ENCODE data around the gene TTC8. TPM values are rescaled to one million over a fixed set of nuclear protein-coding genes. Genes with fewer than 3 reads are reported as not detected.

TTC8 gene
- total RNA-seq, 1 experiment from 2014 or later = 23.9 TPM

DNA sequence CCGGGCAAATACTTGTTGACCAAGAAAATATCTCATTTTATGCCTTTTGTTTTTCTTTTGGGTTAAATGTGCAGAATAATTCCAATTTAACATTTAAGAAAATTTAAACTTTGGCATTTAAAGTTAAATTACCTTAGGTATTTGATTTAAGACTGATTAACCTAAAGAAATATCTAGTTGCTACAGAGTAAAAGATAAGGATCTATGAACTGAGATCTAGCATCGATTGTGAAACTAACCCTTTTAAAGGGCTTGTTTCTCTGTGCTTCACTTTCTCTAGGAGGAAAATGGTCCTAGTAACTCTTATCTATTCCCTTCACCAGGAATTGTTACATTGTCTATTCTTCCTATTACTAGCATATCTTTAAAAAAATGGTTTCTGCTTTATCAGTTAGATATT, 2.6 kb upstream of the TTC8 start:
- DNase-seq (ENCODE audit: unreplicated experiment) = no peak
- intact Hi-C loops (cut with micrococcal nuclease) = no loop called here
- peaks cover 8% of the 10 kb centered on the region for H3K4me1 Mint-ChIP-seq (ENCODE audit: insufficient read depth, unreplicated experiment)
- no peak overlapping the region for H3K27ac Mint-ChIP-seq (ENCODE audit: low read depth, unreplicated experiment)
- H3K27me3 Mint-ChIP-seq (ENCODE audit: insufficient read depth, unreplicated experiment) = no peaks in the 10 kb centered on the region
- TF ChIP-seq, protein P1, sequence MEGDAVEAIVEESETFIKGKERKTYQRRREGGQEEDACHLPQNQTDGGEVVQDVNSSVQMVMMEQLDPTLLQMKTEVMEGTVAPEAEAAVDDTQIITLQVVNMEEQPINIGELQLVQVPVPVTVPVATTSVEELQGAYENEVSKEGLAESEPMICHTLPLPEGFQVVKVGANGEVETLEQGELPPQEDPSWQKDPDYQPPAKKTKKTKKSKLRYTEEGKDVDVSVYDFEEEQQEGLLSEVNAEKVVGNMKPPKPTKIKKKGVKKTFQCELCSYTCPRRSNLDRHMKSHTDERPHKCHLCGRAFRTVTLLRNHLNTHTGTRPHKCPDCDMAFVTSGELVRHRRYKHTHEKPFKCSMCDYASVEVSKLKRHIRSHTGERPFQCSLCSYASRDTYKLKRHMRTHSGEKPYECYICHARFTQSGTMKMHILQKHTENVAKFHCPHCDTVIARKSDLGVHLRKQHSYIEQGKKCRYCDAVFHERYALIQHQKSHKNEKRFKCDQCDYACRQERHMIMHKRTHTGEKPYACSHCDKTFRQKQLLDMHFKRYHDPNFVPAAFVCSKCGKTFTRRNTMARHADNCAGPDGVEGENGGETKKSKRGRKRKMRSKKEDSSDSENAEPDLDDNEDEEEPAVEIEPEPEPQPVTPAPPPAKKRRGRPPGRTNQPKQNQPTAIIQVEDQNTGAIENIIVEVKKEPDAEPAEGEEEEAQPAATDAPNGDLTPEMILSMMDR (IDR thresholded peaks at IDR 0.05; ENCODE audit: unreplicated experiment) = no peak
- BruUV-seq (replicated peaks) = no TSS peak
- ChIA-PET CTCF (no interaction called here), POLR2A (no interaction called here)
- H3K4me3 Mint-ChIP-seq (ENCODE audit: unreplicated experiment) = no peak overlapping the region
- H3K36me3 Mint-ChIP-seq (ENCODE audit: insufficient read depth, unreplicated experiment) = peaks cover 6% of the 10 kb centered on the region
- H3K9me3 Mint-ChIP-seq (ENCODE audit: unreplicated experiment) = no peaks in the 10 kb centered on the region

DNA sequence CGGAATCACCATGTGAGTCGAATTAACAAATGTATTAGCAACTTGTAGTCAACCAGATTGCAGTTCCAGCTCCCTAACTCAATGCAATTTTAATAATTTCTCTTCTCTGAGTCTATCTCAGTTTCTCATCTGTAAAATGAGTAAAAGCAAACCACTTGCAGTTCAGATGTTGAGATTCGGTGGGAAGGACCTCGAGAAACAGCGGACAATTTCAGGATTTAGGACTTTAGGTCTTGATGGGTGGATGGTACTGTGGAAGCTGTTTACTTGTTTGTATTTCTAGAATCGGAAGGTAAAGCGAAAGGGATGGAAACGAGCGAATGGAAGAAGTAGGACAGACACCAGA, 510 bp upstream of the TTC8 start:
- peak overlapping the region; percentile 100 for H3K27ac Mint-ChIP-seq (ENCODE audit: low read depth, unreplicated experiment)
- H3K27me3 Mint-ChIP-seq (ENCODE audit: insufficient read depth, unreplicated experiment) = no peaks in the 10 kb centered on the region
- intact Hi-C loops (cut with micrococcal nuclease) = loop anchor here (1.0 kb wide), 1 partner anchor 157 kb away; no protein-coding TSS in a partner anchor
- H3K4me1 Mint-ChIP-seq (ENCODE audit: insufficient read depth, unreplicated experiment) = peaks cover 8% of the 10 kb centered on the region
- BruUV-seq (replicated peaks) = no TSS peak
- CTCF ChIA-PET = interaction anchor here (0.5 to 1.8 kb wide), 8 partner anchors 31 to 1410 kb away, joined by 3 to 12 read pairs (median 3); partner anchors contain the start of gene EML5
- H3K4me3 Mint-ChIP-seq (ENCODE audit: unreplicated experiment) = peak overlapping the region; percentile 72
- peaks cover 6% of the 10 kb centered on the region for H3K36me3 Mint-ChIP-seq (ENCODE audit: insufficient read depth, unreplicated experiment)
- no peaks in the 10 kb centered on the region for H3K9me3 Mint-ChIP-seq (ENCODE audit: unreplicated experiment)
- no peak for DNase-seq (ENCODE audit: unreplicated experiment)
- POLR2A ChIA-PET = interaction anchor here (0.7 to 2.9 kb wide), 19 partner anchors 10 to 1133 kb away, joined by 3 to 50 read pairs (median 4); partner anchors contain the start of gene EML5
- TF ChIP-seq, protein P1 (IDR thresholded peaks at IDR 0.05; ENCODE audit: unreplicated experiment) = no peak

DNA sequence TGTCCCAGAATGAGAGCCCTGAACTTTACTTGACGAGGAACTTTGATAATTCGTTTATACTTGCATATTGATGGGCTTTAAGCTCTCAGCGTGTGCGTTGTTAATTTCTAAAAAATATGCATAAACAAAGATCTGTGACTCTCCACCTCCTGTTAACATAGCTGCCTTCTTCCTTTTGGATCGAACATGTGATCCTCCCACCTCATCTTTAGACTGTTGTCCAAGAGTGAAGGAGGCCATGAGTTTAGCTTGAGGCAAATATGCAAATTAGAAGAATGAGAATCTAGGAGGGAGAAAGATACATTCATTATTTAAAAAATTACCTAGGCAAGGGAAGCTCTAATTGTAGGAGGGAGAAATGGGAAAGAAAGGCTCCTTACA, 617 bp downstream of the TTC8 start:
- TF ChIP-seq, protein P1 (IDR thresholded peaks at IDR 0.05; ENCODE audit: unreplicated experiment) = no peak
- peak; percentile 31 for DNase-seq (ENCODE audit: unreplicated experiment)
- peaks cover 6% of the 10 kb centered on the region for H3K36me3 Mint-ChIP-seq (ENCODE audit: insufficient read depth, unreplicated experiment)
- H3K27ac Mint-ChIP-seq (ENCODE audit: low read depth, unreplicated experiment) = peak overlapping the region; percentile 100
- ChIA-PET CTCF (interaction anchor here (0.6 to 1.8 kb wide), 7 partner anchors 14 to 1963 kb away, joined by 3 to 12 read pairs (median 3); partner anchors contain the start of gene EML5), POLR2A (interaction anchor here (0.6 to 2.9 kb wide), 28 partner anchors 9 to 1131 kb away, joined by 3 to 50 read pairs (median 3); partner anchors contain the start of gene EML5)
- no peaks in the 10 kb centered on the region for H3K9me3 Mint-ChIP-seq (ENCODE audit: unreplicated experiment)
- no peaks in the 10 kb centered on the region for H3K27me3 Mint-ChIP-seq (ENCODE audit: insufficient read depth, unreplicated experiment)
- H3K4me3 Mint-ChIP-seq (ENCODE audit: unreplicated experiment) = peak overlapping the region; percentile 72
- BruUV-seq (replicated peaks) = TSS peak; percentile 64
- intact Hi-C loops (cut with micrococcal nuclease) = no loop called here
- peaks cover 11% of the 10 kb centered on the region for H3K4me1 Mint-ChIP-seq (ENCODE audit: insufficient read depth, unreplicated experiment)

DNA sequence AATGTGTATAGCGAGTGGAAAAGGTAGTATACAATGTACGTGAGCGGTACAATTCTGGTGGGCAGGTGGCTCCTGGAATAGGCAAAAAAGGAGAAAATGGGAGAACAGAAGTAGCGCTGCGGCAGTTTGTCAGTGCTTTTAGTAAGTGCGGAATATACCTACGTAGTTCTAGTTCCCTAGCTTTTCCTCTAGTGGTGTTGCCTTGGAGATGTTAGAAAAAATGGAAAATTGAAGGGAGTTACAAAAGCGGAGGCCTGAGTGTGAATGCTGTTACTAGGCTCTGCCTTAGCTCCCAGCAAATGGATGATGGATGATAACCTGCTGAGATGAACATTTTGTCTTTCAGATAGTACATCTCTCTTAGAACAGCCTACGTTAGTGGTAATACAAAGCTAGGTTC, 1.1 kb downstream of the TTC8 start:
- TF ChIP-seq, protein P1 (IDR thresholded peaks at IDR 0.05; ENCODE audit: unreplicated experiment) = no peak
- no TSS peak for BruUV-seq (replicated peaks)
- peaks cover 6% of the 10 kb centered on the region for H3K36me3 Mint-ChIP-seq (ENCODE audit: insufficient read depth, unreplicated experiment)
- H3K9me3 Mint-ChIP-seq (ENCODE audit: unreplicated experiment) = no peaks in the 10 kb centered on the region
- peaks cover 13% of the 10 kb centered on the region for H3K4me1 Mint-ChIP-seq (ENCODE audit: insufficient read depth, unreplicated experiment)
- no peaks in the 10 kb centered on the region for H3K27me3 Mint-ChIP-seq (ENCODE audit: insufficient read depth, unreplicated experiment)
- H3K27ac Mint-ChIP-seq (ENCODE audit: low read depth, unreplicated experiment) = peak overlapping the region; percentile 100
- intact Hi-C loops (cut with micrococcal nuclease) = no loop called here
- CTCF ChIA-PET = interaction anchor here (0.6 to 1.8 kb wide), 5 partner anchors 14 to 1963 kb away, joined by 3 to 12 read pairs (median 3); partner anchors contain the start of gene EML5
- no peak for DNase-seq (ENCODE audit: unreplicated experiment)
- H3K4me3 Mint-ChIP-seq (ENCODE audit: unreplicated experiment) = peak overlapping the region; percentile 72
- POLR2A ChIA-PET = interaction anchor here (0.7 to 2.9 kb wide), 21 partner anchors 8 to 1131 kb away, joined by 3 to 50 read pairs (median 3); partner anchors contain the start of gene EML5

All from MCF 10A (cell line).